GM21717 (cell line): ENCODE data around the gene OVOL2.
"Not testable (repeated sequence)": the region's sequence is repeated elsewhere in the genome, so short reads cannot be mapped to it uniquely, and the experiment has no call there.

Experiments used
- ATAC-seq: cut with Tn5 transposase; IDR thresholded peaks from one replicate; pipeline ENCODE4 v1.9.1; 2021; ENCODE audit warnings: mild to moderate bottlenecking, moderate library complexity; ENCODE audit not compliant: unreplicated experiment

OVOL2 gene

GRCh38 chr20:18058661-18059467 is 1.1 kb upstream of the OVOL2 start:
- ATAC-seq = no peak

- ATAC-seq = no peak
Measured at GRCh38 chr20:18057994-18058349, 256 bp upstream of the OVOL2 start.

DNA sequence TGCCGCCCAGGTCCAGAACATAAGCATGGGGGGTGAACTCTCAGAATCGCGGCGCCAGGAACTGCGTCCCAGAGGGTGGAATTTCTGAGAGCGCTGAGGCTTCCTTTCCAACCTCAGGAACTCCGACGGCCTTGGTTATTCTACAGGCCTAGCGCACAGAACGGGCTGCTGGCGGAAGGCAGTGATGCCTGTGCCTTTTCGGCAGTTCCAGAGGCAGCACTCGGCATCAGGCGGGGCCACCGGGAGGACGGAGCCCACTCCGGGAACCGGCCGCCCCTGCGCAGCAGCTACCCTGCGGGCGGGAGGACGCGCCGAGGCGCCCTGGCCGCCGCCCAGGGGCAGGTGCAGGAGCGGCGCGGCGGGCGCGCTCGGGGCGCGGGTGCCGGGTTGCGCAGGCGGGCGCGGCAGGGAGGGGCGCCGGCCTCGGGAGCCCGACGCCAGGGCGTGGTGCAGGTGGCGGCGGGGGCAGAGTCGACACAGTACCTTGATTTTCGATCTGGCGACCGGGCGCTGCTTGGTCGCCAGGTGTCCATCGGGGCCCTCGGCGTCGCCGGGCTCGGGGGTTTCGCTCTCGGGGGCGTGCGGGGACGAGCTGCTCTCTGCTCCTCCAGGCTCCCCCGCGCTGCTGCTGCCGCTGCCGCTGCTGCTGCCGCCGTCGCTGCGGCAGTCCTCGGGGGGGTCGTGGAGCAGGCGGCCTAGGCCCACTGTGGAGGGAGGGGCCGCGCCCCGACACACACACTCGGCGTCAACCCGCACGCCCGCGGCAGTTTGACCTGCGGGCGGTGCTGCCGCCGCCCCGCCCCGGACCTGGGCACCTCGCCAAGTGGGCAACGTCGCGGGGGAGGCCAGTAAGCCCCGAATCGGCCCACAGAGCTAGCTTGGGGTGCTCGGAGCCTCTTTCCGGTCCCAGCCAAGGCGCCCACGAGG is 1.3 kb downstream of the OVOL2 start:
- no peak for ATAC-seq

- ATAC-seq = no peak
Measured at GRCh38 chr20:18055261-18055660, 2.5 kb downstream of the OVOL2 start.

GRCh38 chr20:18052856-18053255 is 4.9 kb downstream of the OVOL2 start:
- ATAC-seq = no peak

DNA sequence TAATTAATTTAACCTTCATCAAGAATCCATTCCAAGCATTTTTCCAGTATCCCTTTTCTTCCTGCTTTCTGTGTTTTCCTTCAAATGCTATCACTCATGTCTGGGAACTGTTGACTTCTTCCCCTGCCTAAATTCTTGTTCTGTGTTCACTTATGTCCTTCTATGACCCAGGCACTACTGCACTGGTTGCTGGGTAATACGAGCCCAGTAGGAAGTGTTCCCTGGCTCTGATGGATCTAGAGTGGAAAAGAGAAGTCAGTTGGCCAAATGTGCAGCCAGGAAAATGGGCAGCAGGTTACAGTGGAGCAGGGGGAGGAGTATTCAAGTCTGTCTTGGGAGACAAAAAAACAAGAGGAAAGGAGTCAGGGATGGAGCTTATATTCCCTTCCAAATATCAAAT is 7.1 kb downstream of the OVOL2 start:
- ATAC-seq = no peak

DNA sequence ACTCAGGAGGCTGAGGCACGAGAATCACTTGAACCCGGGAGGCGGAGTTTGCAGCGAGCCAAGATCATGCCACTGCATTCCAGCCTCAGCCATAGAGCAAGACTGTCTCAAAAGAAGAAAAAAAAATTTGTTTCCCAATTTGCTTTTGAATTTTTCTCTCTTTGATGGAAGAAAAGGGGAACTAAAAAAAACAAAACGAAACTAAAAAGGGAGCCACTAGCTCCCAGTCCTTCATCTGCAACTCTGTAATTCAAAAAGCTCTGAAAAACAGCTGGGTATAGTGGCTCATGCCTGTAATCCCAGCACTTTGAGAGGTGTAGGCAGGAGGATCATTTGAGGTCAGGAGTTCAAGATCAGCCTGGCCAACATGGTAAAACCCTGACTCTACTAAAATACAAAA is 9.5 kb downstream of the OVOL2 start:
- no peak for ATAC-seq

DNA sequence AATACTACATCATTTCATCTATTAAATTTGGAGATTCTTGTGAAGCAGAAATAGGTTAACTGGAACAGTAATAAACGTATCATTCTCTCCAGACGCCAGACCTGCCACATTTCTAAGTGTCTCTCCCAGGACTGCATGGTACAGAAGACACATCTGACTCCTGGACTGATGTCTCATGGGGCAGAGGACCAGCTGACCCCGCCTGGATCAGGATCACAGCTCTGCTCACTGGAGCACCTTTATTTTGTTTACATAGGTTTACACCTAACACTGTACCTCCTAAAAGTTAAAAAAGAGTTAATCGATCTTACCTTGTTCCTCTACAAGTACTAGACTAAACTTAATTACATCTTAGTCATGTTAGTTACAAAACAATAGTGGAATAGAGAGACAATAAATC is 11.2 kb downstream of the OVOL2 start:
- ATAC-seq = no peak

DNA sequence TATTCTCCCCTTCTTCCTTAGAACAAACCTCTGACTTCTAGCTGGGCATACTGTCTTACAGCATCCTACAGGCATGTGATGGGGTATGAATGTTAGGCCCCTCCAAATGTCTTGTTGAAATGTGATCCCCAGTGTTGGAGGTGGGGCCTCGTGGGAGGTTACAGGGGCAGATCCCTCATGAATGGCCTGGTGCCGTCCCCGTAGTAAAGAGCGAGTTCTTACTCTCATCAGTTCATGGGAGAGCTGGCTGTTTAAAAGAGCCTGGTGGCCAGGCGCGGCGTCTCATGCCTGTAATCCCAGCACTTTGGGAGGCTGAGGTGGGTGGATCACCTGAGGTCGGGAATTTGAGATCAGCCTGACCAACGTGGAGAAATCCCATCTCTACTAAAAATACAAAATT is 15.5 kb downstream of the OVOL2 start:
- ATAC-seq = no peak

- ATAC-seq = no peak
Measured at GRCh38 chr20:18041462-18041861, 16.3 kb downstream of the OVOL2 start.

- no peak for ATAC-seq
Measured at GRCh38 chr20:18039063-18039462, 18.7 kb downstream of the OVOL2 start.

DNA sequence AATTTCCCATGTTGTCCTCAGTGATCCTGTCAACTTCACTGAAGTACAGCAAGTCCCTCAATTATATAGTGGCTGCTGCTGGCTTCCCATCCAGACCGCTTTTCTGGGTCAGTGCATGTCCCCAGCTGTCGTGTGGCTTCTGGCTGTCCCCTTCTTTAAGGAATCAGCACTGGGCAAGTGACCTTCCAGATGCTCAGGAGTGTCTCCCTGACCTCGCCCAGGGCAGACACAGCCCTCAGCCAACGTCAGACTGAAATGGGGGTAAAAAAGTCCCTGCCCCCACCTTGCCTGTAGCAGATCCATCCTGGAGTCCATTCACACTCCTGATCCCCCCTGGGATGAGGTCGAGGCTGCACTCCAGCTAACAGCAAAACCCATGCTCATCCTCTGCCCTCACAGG is 23.7 kb downstream of the OVOL2 start:
- no peak for ATAC-seq

DNA sequence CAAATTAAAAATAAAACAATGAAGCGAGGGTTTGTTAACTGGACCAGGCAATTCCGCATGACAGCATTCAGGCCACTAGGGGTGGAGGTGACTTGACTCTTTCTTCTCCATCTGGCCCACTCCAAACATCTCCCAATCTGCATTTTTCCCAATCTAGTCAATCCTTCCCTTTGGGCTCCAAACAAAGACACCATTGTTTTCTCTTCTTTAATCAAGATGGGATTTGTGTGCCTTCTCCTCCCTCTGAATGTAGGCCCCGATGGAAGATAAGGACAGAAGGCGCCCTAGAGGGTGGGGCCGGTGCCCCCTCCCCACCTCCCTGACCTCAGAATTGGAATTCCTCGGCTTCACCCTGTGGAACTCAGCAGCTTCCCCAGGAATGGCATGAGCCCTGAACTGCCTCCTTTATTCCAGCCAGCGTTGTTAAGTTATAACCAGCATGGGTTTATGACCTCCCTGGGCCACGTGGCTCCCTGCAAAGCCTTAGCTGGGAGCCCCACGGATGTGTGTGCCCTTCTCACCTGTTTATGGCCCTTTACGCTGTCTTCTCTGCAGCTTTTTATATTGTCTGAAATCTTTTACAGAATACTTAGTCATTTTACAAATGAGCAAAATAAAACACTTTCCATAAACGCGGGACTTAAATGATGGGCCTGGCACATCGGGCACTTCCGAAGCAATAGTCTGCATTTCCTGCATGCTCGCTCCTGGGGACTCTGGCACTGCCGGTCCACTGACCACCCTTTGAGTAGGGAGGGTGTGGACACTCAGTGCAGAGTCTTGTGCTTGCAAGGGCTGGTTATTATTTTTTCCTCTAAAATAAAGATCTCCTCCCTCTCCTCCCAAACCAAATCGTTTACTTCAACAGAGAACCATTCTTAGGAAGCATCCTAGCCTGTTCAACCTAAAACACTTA is 24.5 kb downstream of the OVOL2 start:
- ATAC-seq = no peak

GRCh38 chr20:18031888-18032509 is 25.7 kb downstream of the OVOL2 start:
- no peak for ATAC-seq

GRCh38 chr20:18031050-18031449 is 26.7 kb downstream of the OVOL2 start:
- no peak for ATAC-seq

DNA sequence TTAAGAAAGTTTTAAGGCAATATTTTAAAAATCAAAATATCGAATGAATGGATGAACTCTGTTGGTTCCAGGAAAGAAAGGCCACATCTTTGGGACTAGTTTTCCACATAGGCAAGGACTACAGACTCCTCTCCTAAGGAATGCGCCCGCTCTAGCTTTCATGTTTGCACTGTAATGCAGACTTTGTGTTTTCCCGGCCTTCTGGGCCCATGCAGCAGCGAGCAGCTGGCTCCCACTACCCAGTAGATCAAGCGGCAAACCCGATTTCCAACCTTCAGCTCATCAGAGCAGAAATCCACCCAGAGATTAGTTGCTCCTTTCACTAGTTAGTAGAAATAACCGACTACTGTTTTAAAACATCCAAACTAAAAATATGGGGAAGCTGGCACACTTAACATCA is 27.7 kb downstream of the OVOL2 start:
- ATAC-seq = no peak

DNA sequence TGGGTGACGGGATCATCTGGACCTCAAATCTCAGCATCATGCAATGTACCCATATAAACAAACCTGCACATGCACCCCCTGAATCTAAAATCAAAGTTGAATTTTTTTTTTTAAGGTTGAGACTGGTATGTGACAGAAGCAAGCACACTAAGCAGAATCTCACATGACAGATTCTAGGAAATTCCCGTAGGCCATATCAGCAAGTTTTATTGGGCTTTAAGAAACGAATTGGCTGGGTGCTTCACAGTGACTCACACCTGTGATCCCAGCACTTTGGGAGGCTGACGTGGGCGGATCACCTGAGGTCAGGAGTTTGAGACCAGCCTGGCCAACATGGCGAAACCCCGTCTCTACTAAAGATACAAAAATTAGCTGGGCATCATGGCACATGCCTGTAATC is 30.7 kb downstream of the OVOL2 start:
- not testable (repeated sequence) for ATAC-seq

DNA sequence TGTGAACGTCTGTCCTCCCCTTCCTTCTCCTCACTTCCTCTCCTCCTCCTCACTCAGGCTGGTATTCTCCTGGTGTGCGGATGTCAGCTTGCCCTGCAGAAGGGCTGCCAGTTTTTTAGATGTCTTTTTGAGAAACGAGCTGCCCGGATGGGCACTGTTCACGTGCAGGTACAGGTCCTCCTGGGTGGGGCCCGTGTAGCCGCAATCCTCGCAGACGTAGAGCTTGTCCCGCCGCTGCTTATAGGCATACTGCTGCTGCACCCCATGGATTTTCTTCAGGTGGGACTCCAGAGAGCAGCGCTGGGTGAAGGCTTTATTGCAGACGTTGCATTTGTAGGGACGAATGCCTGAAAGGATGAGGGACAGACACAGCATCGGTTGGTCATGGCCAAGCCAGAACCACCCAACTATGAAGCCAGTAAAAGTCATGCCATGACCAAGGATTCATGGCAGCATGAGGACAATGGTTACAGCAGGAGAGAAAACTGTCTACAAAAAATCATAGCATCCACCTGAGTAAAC is 33.0 kb downstream of the OVOL2 start:
- ATAC-seq = no peak

DNA sequence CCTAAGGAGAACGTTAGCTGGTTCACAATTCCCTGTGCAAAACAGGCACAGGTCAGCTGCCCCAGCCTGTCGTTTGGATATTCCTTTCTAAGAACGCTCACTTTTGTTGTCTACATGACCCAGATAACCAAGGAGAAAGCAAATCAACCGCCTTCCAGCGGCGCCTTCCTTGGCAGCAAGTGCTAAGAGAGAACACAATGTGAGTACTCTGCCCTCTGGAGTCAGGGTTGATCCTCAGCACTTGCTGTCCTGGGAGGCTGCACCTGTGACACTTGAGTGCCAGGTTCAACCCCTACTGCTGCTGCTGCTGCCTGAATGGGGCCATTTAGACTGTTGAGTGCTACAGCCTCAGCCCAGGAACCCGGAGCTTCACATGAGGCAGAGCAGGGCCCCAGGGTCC is 36.8 kb downstream of the OVOL2 start:
- ATAC-seq = no peak

GRCh38 chr20:18019068-18019467 is 38.6 kb downstream of the OVOL2 start:
- ATAC-seq = no peak
